CD4-positive, alpha-beta T cell (primary cell): ENCODE measurements around the gene C3orf38. TPM values are rescaled to one million over a fixed set of nuclear protein-coding genes. Genes with fewer than 3 reads are reported as not detected.

ENCODE experiments used
- ATAC-seq: fragments of 200-7000 bp; cut with Tn5 transposase; one replicate; pipeline ENCODE4 v1.10.0; 2022; ENCODE audit warnings: mild to moderate bottlenecking; ENCODE audit not compliant: poor library complexity
- CTCF ChIA-PET: fragments of 350-600 bp; sonication (Branson Sonifier 250); formaldehyde crosslinking; loops from one replicate; lab custom pipeline; 2021; ENCODE audit warnings: antibody characterized with exemption, inconsistent platforms; lab: Charles Lee
- POLR2A ChIA-PET: fragments of 350-600 bp; sonication (Branson Sonifier 250); formaldehyde crosslinking; loops from one replicate; lab custom pipeline; 2021; ENCODE audit warnings: antibody characterized with exemption, inconsistent platforms; lab: Charles Lee
- DNase-seq, 14 experiments: peaks; one replicate each; pipeline ENCODE4 v3.0.0-alpha.2; 2013 to 2020; ENCODE audit warnings: mixed read lengths in 2 of 14
- H3K27ac ChIP-seq, 2 donors: one replicate each; pipeline versions ENCODE4 v1.5.1 to v1.7.0; 2013; ENCODE audit warnings: low read length in 2 of 2, low read depth in 1 of 2, mild to moderate bottlenecking in 1 of 2
- H3K27me3 ChIP-seq, 2 experiments: 1 replicate in 1 of 2; 2 replicates in 1 of 2; pipeline versions ENCODE4 v1.6.1 to v1.7.0; 2013; ENCODE audit warnings: low read length in 2 of 2, control low read depth in 1 of 2, mild to moderate bottlenecking in 1 of 2, moderate library complexity in 1 of 2; ENCODE audit not compliant: insufficient read depth in 2 of 2, control insufficient read depth in 1 of 2
- H3K36me3 ChIP-seq: one replicate; pipeline ENCODE4 v1.6.1; 2013; ENCODE audit warnings: low read length, control low read depth; ENCODE audit not compliant: insufficient read depth
- H3K4me1 ChIP-seq: one replicate; pipeline ENCODE4 v1.6.1; 2013; ENCODE audit warnings: low read length, control low read depth; ENCODE audit not compliant: insufficient read depth
- H3K4me3 ChIP-seq: one replicate; pipeline ENCODE4 v1.5.1; 2013; ENCODE audit warnings: mild to moderate bottlenecking, low read length, moderate library complexity
- H3K9me3 ChIP-seq, 2 experiments: 1 replicate in 1 of 2; 2 replicates in 1 of 2; pipeline versions ENCODE4 v1.6.1 to v1.7.0; 2013; ENCODE audit warnings: low read length in 2 of 2, mild to moderate bottlenecking in 2 of 2, control low read depth in 1 of 2, moderate library complexity in 1 of 2; ENCODE audit not compliant: control insufficient read depth in 1 of 2, insufficient read depth in 1 of 2
- H3K27ac Mint-ChIP-seq: one replicate; pipeline ENCODE4 v1.8.0; 2020; ENCODE audit warnings: mixed read lengths
- H3K27me3 Mint-ChIP-seq: one replicate; pipeline ENCODE4 v1.8.0; 2021; ENCODE audit warnings: mixed read lengths
- H3K36me3 Mint-ChIP-seq: one replicate; pipeline ENCODE4 v1.8.0; 2021; ENCODE audit warnings: low read depth, mixed read lengths
- H3K4me1 Mint-ChIP-seq: one replicate; pipeline ENCODE4 v1.8.0; 2021; ENCODE audit warnings: low read depth, mixed read lengths
- H3K4me3 Mint-ChIP-seq: one replicate; pipeline ENCODE4 v1.8.0; 2020; ENCODE audit warnings: mild to moderate bottlenecking, mixed read lengths
- H3K9me3 Mint-ChIP-seq: one replicate; pipeline ENCODE4 v1.8.0; 2020; ENCODE audit warnings: mixed read lengths
- intact Hi-C, 2 experiments: fragments of 100-400 bp; cut with DNase I in 1 of 2; cut with micrococcal nuclease in 1 of 2; formaldehyde crosslinking; loops; one replicate each; pipeline versions ENCODE4 v1.15.1 to v1.9.0; 2023 to 2025; cut with DNase I, micrococcal nuclease
- total RNA-seq, 174 experiments: library from RNA in 2 of 174; stranded (reverse) in 2 of 174; gene quantifications; one replicate each; pipeline ENCODE4 v1.2.3 and lab custom pipeline; 2021 to 2026
- TF ChIP-seq, protein P1 (sequence below): fragments of 200-600 bp; IDR thresholded peaks from one replicate; pipeline ENCODE4 v1.8.0; 2022; ENCODE audit warnings: antibody characterized with exemption, mild to moderate bottlenecking

Gene C3orf38
- total RNA-seq, 2 experiments from 2014 or later: 45.9 to 52.9 TPM

DNA sequence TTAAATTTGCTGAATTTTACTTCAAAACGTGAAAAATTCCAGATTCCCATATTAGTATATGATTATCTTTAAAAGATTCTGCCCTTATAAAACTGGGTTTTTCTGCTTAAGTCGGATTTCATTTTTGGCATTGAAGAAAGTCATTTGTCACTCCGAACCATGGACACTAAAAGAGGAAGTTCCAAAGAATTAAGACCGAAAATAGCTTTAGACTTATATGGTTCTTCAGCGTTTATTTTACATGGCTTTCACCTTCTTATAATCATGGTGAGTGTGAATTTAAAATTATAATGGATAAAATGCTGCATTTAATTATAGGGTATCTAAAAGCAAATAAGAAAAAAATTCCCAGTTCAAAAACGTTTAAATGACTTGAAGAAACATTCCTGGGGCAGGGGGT, 1.0 kb downstream of the C3orf38 start:
- TF ChIP-seq, protein P1, sequence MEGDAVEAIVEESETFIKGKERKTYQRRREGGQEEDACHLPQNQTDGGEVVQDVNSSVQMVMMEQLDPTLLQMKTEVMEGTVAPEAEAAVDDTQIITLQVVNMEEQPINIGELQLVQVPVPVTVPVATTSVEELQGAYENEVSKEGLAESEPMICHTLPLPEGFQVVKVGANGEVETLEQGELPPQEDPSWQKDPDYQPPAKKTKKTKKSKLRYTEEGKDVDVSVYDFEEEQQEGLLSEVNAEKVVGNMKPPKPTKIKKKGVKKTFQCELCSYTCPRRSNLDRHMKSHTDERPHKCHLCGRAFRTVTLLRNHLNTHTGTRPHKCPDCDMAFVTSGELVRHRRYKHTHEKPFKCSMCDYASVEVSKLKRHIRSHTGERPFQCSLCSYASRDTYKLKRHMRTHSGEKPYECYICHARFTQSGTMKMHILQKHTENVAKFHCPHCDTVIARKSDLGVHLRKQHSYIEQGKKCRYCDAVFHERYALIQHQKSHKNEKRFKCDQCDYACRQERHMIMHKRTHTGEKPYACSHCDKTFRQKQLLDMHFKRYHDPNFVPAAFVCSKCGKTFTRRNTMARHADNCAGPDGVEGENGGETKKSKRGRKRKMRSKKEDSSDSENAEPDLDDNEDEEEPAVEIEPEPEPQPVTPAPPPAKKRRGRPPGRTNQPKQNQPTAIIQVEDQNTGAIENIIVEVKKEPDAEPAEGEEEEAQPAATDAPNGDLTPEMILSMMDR: no peak
- Mint-ChIP-seq H3K4me3 (peak overlapping the region; percentile 99), H3K9me3 (no peaks in the 10 kb centered on the region), H3K27ac (peak overlapping the region; percentile 99), H3K36me3 (peaks cover 49% of the 10 kb centered on the region), H3K4me1 (peaks cover 42% of the 10 kb centered on the region), H3K27me3 (no peaks in the 10 kb centered on the region)
- no peaks in the 10 kb centered on the region for H3K27me3 ChIP-seq
- intact Hi-C loops: loop anchor here in 1 of 2 experiments (1.0 kb wide), 1 partner anchor 93 kb away; no protein-coding TSS in a partner anchor
- no peak overlapping the region for H3K27ac ChIP-seq
- ChIA-PET POLR2A (interaction anchor here (0.8 to 4.8 kb wide), 6 partner anchors 11 to 924 kb away, joined by 3 to 124 read pairs (median 9); partner anchors contain the start of genes CGGBP1, CHMP2B and ZNF654), CTCF (no interaction called here)
- peak overlapping the region; percentile 87 for H3K4me3 ChIP-seq
- no peaks in the 10 kb centered on the region for H3K9me3 ChIP-seq
- ATAC-seq (no peak), DNase-seq (peak in 1 of 14 experiments; percentile 19)
- peaks cover 19% of the 10 kb centered on the region for H3K4me1 ChIP-seq
- H3K36me3 ChIP-seq: peaks cover 19% of the 10 kb centered on the region

DNA sequence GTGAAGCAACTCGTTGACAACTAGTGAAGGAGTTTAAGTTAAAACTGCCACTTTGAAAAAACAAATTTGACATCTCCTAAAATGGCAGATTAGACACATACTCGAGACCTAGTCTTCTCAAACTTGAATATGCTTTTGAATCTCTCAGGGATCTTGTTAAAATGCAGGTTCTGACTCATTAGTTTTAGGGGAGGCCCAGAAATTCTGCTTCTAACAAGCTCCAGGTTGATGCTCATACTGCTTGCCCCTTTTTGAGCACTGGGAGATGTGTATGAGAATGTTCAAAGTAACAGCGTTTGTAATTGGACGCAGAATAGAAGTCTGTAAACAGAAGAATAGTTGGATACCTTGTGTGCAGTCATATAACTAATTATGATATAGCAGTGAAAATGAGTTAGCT, 1.6 kb downstream of the C3orf38 start:
- peak overlapping the region; percentile 99 for H3K4me3 Mint-ChIP-seq
- peak in 3 of 14 experiments; percentile 10 to 19 (median 19) for DNase-seq
- Histone ChIP-seq H3K27me3 (no peaks in the 10 kb centered on the region), H3K36me3 (peaks cover 23% of the 10 kb centered on the region), H3K4me1 (peaks cover 19% of the 10 kb centered on the region), H3K9me3 (no peaks in the 10 kb centered on the region), H3K27ac (no peak overlapping the region), H3K4me3 (peak overlapping the region; percentile 87)
- H3K36me3 Mint-ChIP-seq: peaks cover 54% of the 10 kb centered on the region
- ChIA-PET POLR2A (interaction anchor here (1.2 to 4.8 kb wide), 4 partner anchors 10 to 924 kb away, joined by 3 to 124 read pairs (median 8); partner anchors contain the start of genes CGGBP1, CHMP2B and ZNF654), CTCF (interaction anchor here (1.1 kb wide), 1 partner anchor 854 kb away, joined by 3 read pairs; no protein-coding TSS in a partner anchor)
- TF ChIP-seq, protein P1: no peak
- H3K9me3 Mint-ChIP-seq: no peaks in the 10 kb centered on the region
- H3K4me1 Mint-ChIP-seq: peaks cover 48% of the 10 kb centered on the region
- no peak for ATAC-seq
- intact Hi-C loops: no loop called here
- no peaks in the 10 kb centered on the region for H3K27me3 Mint-ChIP-seq
- H3K27ac Mint-ChIP-seq: peak overlapping the region; percentile 99

DNA sequence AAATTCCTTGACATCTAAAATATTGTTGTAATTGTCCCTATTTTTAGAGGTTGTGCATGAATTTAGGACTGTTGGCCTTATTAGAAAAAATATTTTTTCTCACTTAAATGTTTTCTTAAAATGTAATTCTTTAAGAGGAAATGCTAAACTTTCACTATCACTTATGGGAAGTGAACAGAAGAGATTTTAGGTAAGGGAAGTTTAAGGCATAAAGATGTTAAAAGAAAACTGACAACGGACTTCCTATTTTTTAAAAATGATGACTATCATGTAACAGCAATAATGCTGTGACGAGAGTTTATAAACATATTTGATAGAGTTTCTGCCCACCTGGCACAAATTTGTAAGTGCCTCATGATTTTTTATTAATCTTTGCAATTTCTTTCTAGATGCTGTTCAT, 3.1 kb downstream of the C3orf38 start:
- DNase-seq (no peak), ATAC-seq (no peak)
- no peaks in the 10 kb centered on the region for H3K9me3 Mint-ChIP-seq
- peak overlapping the region; percentile 13 for H3K27ac Mint-ChIP-seq
- Histone ChIP-seq H3K4me3 (no peak overlapping the region), H3K9me3 (no peaks in the 10 kb centered on the region), H3K36me3 (peaks cover 34% of the 10 kb centered on the region), H3K4me1 (peaks cover 19% of the 10 kb centered on the region), H3K27me3 (no peaks in the 10 kb centered on the region), H3K27ac (no peak overlapping the region)
- POLR2A ChIA-PET: no interaction called here
- TF ChIP-seq, protein P1: no peak
- H3K4me1 Mint-ChIP-seq: peaks cover 59% of the 10 kb centered on the region
- peaks cover 66% of the 10 kb centered on the region for H3K36me3 Mint-ChIP-seq
- intact Hi-C loops: no loop called here
- peak overlapping the region; percentile 46 for H3K4me3 Mint-ChIP-seq
- CTCF ChIA-PET: interaction anchor here (2.0 kb wide), 1 partner anchor 11 kb away, joined by 6 read pairs; no protein-coding TSS in a partner anchor
- H3K27me3 Mint-ChIP-seq: no peaks in the 10 kb centered on the region
